Testis (tissue), 2 donors: Measurements from ENCODE around the gene FUCA2.

Experiments
- POLR2A ChIP-seq: fragments of 450-650 bp; IDR thresholded peaks from one replicate; pipeline ENCODE4 v1.6.1; 2017; ENCODE audit warnings: antibody characterized with exemption, mild to moderate bottlenecking, moderate library complexity
- TF ChIP-seq, protein P1 (sequence below), 3 experiments: fragments of 450-650 bp in 2 of 3; fragments of 200-600 bp in 1 of 3; sonication (generic) in 1 of 3; IDR thresholded peaks; one replicate each; pipeline ENCODE4 v1.5.1; 2016 to 2019; ENCODE audit warnings: antibody characterized with exemption in 3 of 3, mild to moderate bottlenecking in 2 of 3, moderate library complexity in 1 of 3

DNA sequence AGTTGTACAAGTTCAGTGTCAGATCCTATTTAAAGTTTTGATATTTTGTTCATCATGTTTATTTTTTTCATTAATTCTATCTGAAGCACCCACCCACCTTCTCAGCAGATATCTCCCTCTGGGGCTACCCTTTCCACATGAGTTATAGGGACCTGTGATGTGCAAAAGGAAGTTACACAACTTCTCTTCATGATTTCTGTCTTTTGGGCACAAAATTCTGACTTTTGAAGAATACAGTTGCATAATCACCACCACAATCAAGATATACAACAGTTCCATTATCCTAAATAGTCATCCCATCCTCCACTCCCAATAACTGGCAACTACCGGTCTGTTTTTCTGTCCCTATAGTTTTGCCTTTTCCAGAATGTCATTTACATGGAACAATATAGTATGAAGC, 13.8 kb upstream of the FUCA2 start:
- TF ChIP-seq, protein P1, sequence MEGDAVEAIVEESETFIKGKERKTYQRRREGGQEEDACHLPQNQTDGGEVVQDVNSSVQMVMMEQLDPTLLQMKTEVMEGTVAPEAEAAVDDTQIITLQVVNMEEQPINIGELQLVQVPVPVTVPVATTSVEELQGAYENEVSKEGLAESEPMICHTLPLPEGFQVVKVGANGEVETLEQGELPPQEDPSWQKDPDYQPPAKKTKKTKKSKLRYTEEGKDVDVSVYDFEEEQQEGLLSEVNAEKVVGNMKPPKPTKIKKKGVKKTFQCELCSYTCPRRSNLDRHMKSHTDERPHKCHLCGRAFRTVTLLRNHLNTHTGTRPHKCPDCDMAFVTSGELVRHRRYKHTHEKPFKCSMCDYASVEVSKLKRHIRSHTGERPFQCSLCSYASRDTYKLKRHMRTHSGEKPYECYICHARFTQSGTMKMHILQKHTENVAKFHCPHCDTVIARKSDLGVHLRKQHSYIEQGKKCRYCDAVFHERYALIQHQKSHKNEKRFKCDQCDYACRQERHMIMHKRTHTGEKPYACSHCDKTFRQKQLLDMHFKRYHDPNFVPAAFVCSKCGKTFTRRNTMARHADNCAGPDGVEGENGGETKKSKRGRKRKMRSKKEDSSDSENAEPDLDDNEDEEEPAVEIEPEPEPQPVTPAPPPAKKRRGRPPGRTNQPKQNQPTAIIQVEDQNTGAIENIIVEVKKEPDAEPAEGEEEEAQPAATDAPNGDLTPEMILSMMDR (IDR thresholded peaks at IDR 0.05) = no peak
- no peak for TF ChIP-seq POLR2A
